HepG2 (cell line): Measurements from ENCODE around the gene GBP1. TPM values are rescaled to one million over a fixed set of nuclear protein-coding genes. Genes with fewer than 3 reads are reported as not detected.

ENCODE experiments used
- BCL6 ChIP-seq: IDR thresholded peaks from 2 replicates; pipeline ENCODE4 v1.6.1; 2016; ENCODE audit warnings: missing genetic modification reagents, missing compliant biosample characterization
- CREB1 ChIP-seq, 2 experiments: fragments of 450-650 bp in 1 of 2; IDR thresholded peaks; 2 replicates each; pipeline ENCODE4 v1.6.1; 2016 to 2017; ENCODE audit warnings: control low read depth in 1 of 2, mild to moderate bottlenecking in 1 of 2, missing compliant biosample characterization in 1 of 2, missing genetic modification characterization in 1 of 2
- FOXA1 ChIP-seq, 2 experiments: fragments of 450-650 bp in 1 of 2; sonication (generic) in 1 of 2; formaldehyde crosslinking in 1 of 2; IDR thresholded peaks; 2 replicates each; pipeline versions ENCODE4 v1.4.0 to v1.6.1; 2016 to 2020; ENCODE audit warnings: missing genetic modification reagents in 1 of 2
- FOXA3 ChIP-seq: IDR thresholded peaks from 2 replicates; pipeline ENCODE4 v1.6.1; 2016; ENCODE audit warnings: missing genetic modification reagents, missing compliant biosample characterization
- FOXK1 ChIP-seq: sonication (generic); formaldehyde crosslinking; IDR thresholded peaks from 2 replicates; pipeline ENCODE4 v1.4.0; 2020; ENCODE audit warnings: low read depth, missing genetic modification reagents, borderline replicate concordance
- GPN1 ChIP-seq: sonication (generic); formaldehyde crosslinking; IDR thresholded peaks from 2 replicates; pipeline ENCODE4 v1.5.1; 2020; ENCODE audit warnings: missing genetic modification reagents, borderline replicate concordance
- HDAC6 ChIP-seq: fragments of 200-600 bp; sonication (generic); IDR thresholded peaks from 2 replicates; pipeline ENCODE4 v1.7.0; 2017; ENCODE audit warnings: mild to moderate bottlenecking, antibody characterized with exemption, low read length, low read depth
- PATZ1 ChIP-seq: sonication (generic); formaldehyde crosslinking; IDR thresholded peaks from 2 replicates; pipeline ENCODE4 v1.4.0; 2020; ENCODE audit warnings: missing genetic modification reagents
- PITX1 ChIP-seq: sonication (generic); formaldehyde crosslinking; IDR thresholded peaks from 2 replicates; pipeline ENCODE4 v1.5.1; 2020; ENCODE audit warnings: mild to moderate bottlenecking, missing genetic modification reagents
- RNF2 ChIP-seq: fragments of 450-650 bp; conservative IDR thresholded peaks from 2 replicates; pipeline ENCODE4 v1.6.1; 2016; ENCODE audit warnings: low read depth
- SSRP1 ChIP-seq: IDR thresholded peaks from 2 replicates; pipeline ENCODE4 v1.6.1; 2016; ENCODE audit warnings: control low read depth
- YY1 ChIP-seq: IDR thresholded peaks from 2 replicates; pipeline ENCODE4 v1.6.1; 2011; ENCODE audit warnings: low read length, low read depth, moderate library complexity, mild to moderate bottlenecking; ENCODE audit not compliant: insufficient read depth, insufficient replicate concordance
- ZGPAT ChIP-seq: IDR thresholded peaks from 2 replicates; pipeline ENCODE4 v1.6.1; 2016; ENCODE audit warnings: mild to moderate bottlenecking
- ZHX2 ChIP-seq, 2 experiments: sonication (generic) in 1 of 2; formaldehyde crosslinking in 1 of 2; IDR thresholded peaks; 2 replicates each; pipeline versions ENCODE4 v1.6.1 to v1.9.0; 2014 to 2022; ENCODE audit warnings: antibody characterized with exemption in 1 of 2, borderline replicate concordance in 1 of 2, inconsistent platforms in 1 of 2, low read depth in 1 of 2, missing genetic modification reagents in 1 of 2
- ZKSCAN5 ChIP-seq: sonication (generic); formaldehyde crosslinking; IDR thresholded peaks from 2 replicates; pipeline ENCODE4 v1.5.1; 2020; ENCODE audit warnings: mild to moderate bottlenecking, missing genetic modification reagents
- ZNF33A ChIP-seq: sonication (generic); formaldehyde crosslinking; IDR thresholded peaks from 2 replicates; pipeline ENCODE4 v1.5.1; 2020; ENCODE audit warnings: missing genetic modification reagents, mild to moderate bottlenecking, moderate library complexity, borderline replicate concordance
- ZNF354B ChIP-seq: sonication (generic); formaldehyde crosslinking; IDR thresholded peaks from 2 replicates; pipeline ENCODE4 v1.8.0; 2022; ENCODE audit warnings: mild to moderate bottlenecking, missing genetic modification reagents
- ZNF567 ChIP-seq: sonication (generic); formaldehyde crosslinking; IDR thresholded peaks from 2 replicates; pipeline ENCODE4 v1.8.1; 2023; ENCODE audit warnings: mild to moderate bottlenecking, missing genetic modification reagents, borderline replicate concordance
- ZNF569 ChIP-seq: sonication (generic); formaldehyde crosslinking; IDR thresholded peaks from 2 replicates; pipeline ENCODE4 v1.5.0; 2020; ENCODE audit warnings: mild to moderate bottlenecking, missing genetic modification reagents, moderate library complexity, borderline replicate concordance
- ZNF766 ChIP-seq: sonication (generic); formaldehyde crosslinking; IDR thresholded peaks from 2 replicates; pipeline ENCODE4 v1.5.0; 2020; ENCODE audit warnings: missing genetic modification reagents, borderline replicate concordance
- polyA plus RNA-seq, 8 experiments: library from polyadenylated mRNA; depleted of rRNA in 3 of 8; stranded (reverse) in 7 of 8; unstranded in 1 of 8; fragments of >200 nt; fragmentation: Illumina TruSeq in 4 of 8; extraction: Trizol in 4 of 8; gene quantifications; 2 replicates each; pipeline versions ENCODE4 v1.2.1 to v1.2.3, GENCODE V29; 2011 to 2016; ENCODE audit warnings: low read depth in 4 of 8, missing spikeins in 1 of 8, mixed read lengths in 1 of 8; ENCODE audit not compliant: insufficient read depth in 1 of 8
- total RNA-seq, 5 experiments: library from RNA; depleted of rRNA; stranded (reverse); fragments of >200 nt; fragmentation: Illumina TruSeq; extraction: Trizol; gene quantifications; 2 replicates each; pipeline ENCODE4 v1.2.3, GENCODE V29; 2016; ENCODE audit warnings: low read depth in 1 of 5

GBP1 gene
- total and polyA plus RNA-seq, 2 of the 13 experiments (the other 11 are each of a cell fraction or from before 2014, with no cell fraction given) = 0.62 to 2.3 TPM

- TF ChIP-seq PITX1 (no peak), CREB1 (IDR thresholded peaks at IDR 0.05) (no peak), CREB1 (CRISPR knock-in tag; IDR thresholded peaks at IDR 0.05) (0 out of 2 replicates have a peak, but pooled peaks have one; percentile 37), GPN1 (no peak), ZNF766 (no peak), RNF2 (no peak), FOXA1 (IDR thresholded peaks at IDR 0.05) (no peak), FOXA1 (CRISPR knock-in tag; IDR thresholded peaks at IDR 0.05) (peak; percentile 83), SSRP1 (no peak), ZGPAT (CRISPR knock-in tag) (no peak), ZHX2 (IDR thresholded peaks at IDR 0.05; ENCODE audit: low read depth) (no peak), ZHX2 (CRISPR knock-in tag; IDR thresholded peaks at IDR 0.05; ENCODE audit: borderline replicate concordance) (no peak), ZNF567 (CRISPR knock-in tag) (no peak), ZNF569 (CRISPR knock-in tag) (no peak), YY1 (no peak), PATZ1 (CRISPR knock-in tag) (no peak), ZKSCAN5 (CRISPR knock-in tag) (no peak), FOXA3 (CRISPR knock-in tag) (peak; percentile 79), ZNF354B (CRISPR knock-in tag) (no peak), ZNF33A (CRISPR knock-in tag) (no peak), FOXK1 (peak; percentile 23; the same call in 1 of the 2 replicates), HDAC6 (no peak), BCL6 (0 out of 2 replicates have a peak, but pooled peaks have one; percentile 16)
These were observed 42.6 kb downstream of the GBP1 start, which contains the start of gene GBP3 (continued) for GRCh38 chr1:89022167-89022959.
